MM.1S (cell line): Measurements from ENCODE around the gene GRIK5.
A peak's percentile ranks its signal among the peaks of the same experiment; 100 is the strongest.
"Not testable (repeated sequence)": the region's sequence is repeated elsewhere in the genome, so short reads cannot be mapped to it uniquely, and the experiment has no call there.

Experiments used
- DNase-seq: peaks from one replicate; pipeline ENCODE4 v3.0.0-alpha.2; 2015
- H2AFZ ChIP-seq: fragments of 300-600 bp; sonication (generic); 2 replicates; pipeline ENCODE4 v1.6.0; 2016; ENCODE audit warnings: antibody characterized with exemption, low read length
- H3F3A ChIP-seq: fragments of 300-600 bp; sonication (generic); 2 replicates; pipeline ENCODE4 v1.6.1; 2016; ENCODE audit warnings: mild to moderate bottlenecking, antibody characterized with exemption, low read length, moderate library complexity, mixed read lengths; ENCODE audit not compliant: insufficient read depth
- H3K27ac ChIP-seq: fragments of 300-600 bp; sonication (generic); 2 replicates; pipeline ENCODE4 v1.5.1; 2016; ENCODE audit warnings: mild to moderate bottlenecking, low read length
- H3K27me3 ChIP-seq: fragments of 300-600 bp; sonication (generic); replicated peaks from 2 replicates; pipeline ENCODE4 v1.6.0; 2016; ENCODE audit warnings: low read length; ENCODE audit not compliant: insufficient read depth
- H3K36me3 ChIP-seq: fragments of 300-600 bp; sonication (generic); replicated peaks from 2 replicates; pipeline ENCODE4 v1.6.1; 2016; ENCODE audit warnings: mild to moderate bottlenecking, low read length, mixed read lengths; ENCODE audit not compliant: insufficient read depth
- H3K4me1 ChIP-seq: fragments of 300-600 bp; sonication (generic); 2 replicates; pipeline ENCODE4 v1.6.1; 2016; ENCODE audit warnings: low read length, mixed read lengths
- H3K4me2 ChIP-seq: fragments of 300-600 bp; sonication (generic); 2 replicates; pipeline ENCODE4 v1.6.0; 2016; ENCODE audit warnings: low read depth, low read length
- H3K4me3 ChIP-seq: fragments of 300-600 bp; sonication (generic); 2 replicates; pipeline ENCODE4 v1.5.1; 2016; ENCODE audit warnings: low read length, mixed read lengths
- H3K79me2 ChIP-seq: fragments of 300-600 bp; sonication (generic); 2 replicates; pipeline ENCODE4 v1.6.1; 2016; ENCODE audit warnings: mixed run types, low read length, mixed read lengths
- H3K9ac ChIP-seq: fragments of 300-600 bp; sonication (generic); 2 replicates; pipeline ENCODE4 v1.6.1; 2016; ENCODE audit warnings: low read length, mixed read lengths
- H3K9me2 ChIP-seq: fragments of 300-600 bp; sonication (generic); replicated peaks from 2 replicates; pipeline ENCODE4 v1.6.1; 2016; ENCODE audit warnings: mild to moderate bottlenecking, low read length, mixed read lengths; ENCODE audit not compliant: insufficient read depth
- H3K9me3 ChIP-seq: fragments of 300-600 bp; sonication (generic); replicated peaks from 2 replicates; pipeline ENCODE4 v1.6.1; 2016; ENCODE audit warnings: mild to moderate bottlenecking, low read length, mixed read lengths; ENCODE audit not compliant: insufficient read depth
- H4K20me1 ChIP-seq: fragments of 300-600 bp; sonication (generic); 2 replicates; pipeline ENCODE4 v1.6.1; 2016; ENCODE audit warnings: mild to moderate bottlenecking, low read length, moderate library complexity, mixed read lengths; ENCODE audit not compliant: insufficient read depth
- EZH2 ChIP-seq: fragments of 300-600 bp; sonication (generic); optimal IDR thresholded peaks from 2 replicates; pipeline ENCODE3; 2017; ENCODE audit warnings: low read depth, mild to moderate bottlenecking, antibody characterized with exemption, low read length, mixed read lengths
- EZH2phosphoT487 ChIP-seq: fragments of 300-600 bp; sonication (generic); IDR thresholded peaks from 2 replicates; pipeline ENCODE4 v1.6.1; 2018; ENCODE audit warnings: antibody characterized with exemption, low read length
- TF ChIP-seq, protein P1 (sequence below): fragments of 300-600 bp; sonication (generic); IDR thresholded peaks from 2 replicates; pipeline ENCODE4 v1.5.1; 2016; ENCODE audit warnings: antibody characterized with exemption, low read length, mixed read lengths

Gene GRIK5

DNA sequence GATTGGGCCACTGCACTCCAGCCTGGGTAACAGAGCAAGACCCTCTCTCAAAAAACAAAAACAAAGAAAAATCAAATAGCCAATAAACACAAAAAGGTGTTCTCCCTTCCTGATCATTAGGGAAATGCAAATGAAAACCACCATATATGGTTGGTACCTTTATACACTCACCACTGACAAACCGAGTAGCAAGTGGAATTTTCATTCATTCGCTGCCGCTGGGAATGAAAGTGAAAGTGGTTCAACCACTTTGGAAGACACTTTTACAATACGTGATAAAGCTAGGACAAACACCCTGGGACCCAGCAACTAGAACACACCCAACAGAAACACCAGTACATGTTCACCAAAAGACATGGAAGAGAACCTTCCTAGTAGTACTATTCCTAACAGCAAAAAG, 21.0 kb downstream of the GRIK5 start:
- Histone ChIP-seq H3K4me3 (no peak overlapping the region), H3K4me1 (no peaks in the 10 kb centered on the region; the same call in 1 of the 2 replicates), H3K27me3 (peaks cover 9% of the 10 kb centered on the region; the same call in 1 of the 2 replicates), H3K4me2 (peak overlapping the region; percentile 24; the same call in 1 of the 2 replicates), H3K9me2 (no peaks in the 10 kb centered on the region), H3K9ac (no peak overlapping the region), H3K27ac (no peak overlapping the region), H3K79me2 (no peaks in the 10 kb centered on the region), H3F3A (peaks cover 2% of the 10 kb centered on the region; the same call in 1 of the 2 replicates), H3K36me3 (no peaks in the 10 kb centered on the region), H4K20me1 (no peaks in the 10 kb centered on the region), H2AFZ (no peak overlapping the region), H3K9me3 (no peaks in the 10 kb centered on the region)
- TF ChIP-seq, protein P1, sequence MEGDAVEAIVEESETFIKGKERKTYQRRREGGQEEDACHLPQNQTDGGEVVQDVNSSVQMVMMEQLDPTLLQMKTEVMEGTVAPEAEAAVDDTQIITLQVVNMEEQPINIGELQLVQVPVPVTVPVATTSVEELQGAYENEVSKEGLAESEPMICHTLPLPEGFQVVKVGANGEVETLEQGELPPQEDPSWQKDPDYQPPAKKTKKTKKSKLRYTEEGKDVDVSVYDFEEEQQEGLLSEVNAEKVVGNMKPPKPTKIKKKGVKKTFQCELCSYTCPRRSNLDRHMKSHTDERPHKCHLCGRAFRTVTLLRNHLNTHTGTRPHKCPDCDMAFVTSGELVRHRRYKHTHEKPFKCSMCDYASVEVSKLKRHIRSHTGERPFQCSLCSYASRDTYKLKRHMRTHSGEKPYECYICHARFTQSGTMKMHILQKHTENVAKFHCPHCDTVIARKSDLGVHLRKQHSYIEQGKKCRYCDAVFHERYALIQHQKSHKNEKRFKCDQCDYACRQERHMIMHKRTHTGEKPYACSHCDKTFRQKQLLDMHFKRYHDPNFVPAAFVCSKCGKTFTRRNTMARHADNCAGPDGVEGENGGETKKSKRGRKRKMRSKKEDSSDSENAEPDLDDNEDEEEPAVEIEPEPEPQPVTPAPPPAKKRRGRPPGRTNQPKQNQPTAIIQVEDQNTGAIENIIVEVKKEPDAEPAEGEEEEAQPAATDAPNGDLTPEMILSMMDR = no peak
- TF ChIP-seq EZH2phosphoT487 (no peak), EZH2 (no peak)
- no peak for DNase-seq

DNA sequence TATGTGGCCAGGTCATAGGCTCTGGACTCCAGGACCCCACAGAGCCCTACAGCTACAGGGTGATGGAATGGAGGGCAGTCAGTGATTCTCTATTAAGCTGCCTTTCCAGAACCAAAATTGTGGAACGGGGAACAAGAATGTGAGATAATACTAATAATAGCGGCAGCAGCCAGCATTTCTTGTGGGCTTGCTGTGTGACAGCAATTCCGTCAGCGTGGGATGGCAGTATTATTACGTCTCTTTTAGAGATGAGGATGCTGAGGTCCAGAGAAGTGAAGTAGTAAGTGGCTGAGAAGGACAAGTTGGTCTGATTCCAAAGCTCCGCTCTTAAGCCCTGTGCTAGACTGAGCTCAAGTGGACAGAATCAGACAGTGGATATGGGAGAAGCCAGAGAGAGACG, 24.4 kb downstream of the GRIK5 start:
- no peaks in the 10 kb centered on the region for H3K9me2 ChIP-seq
- no peaks in the 10 kb centered on the region for H4K20me1 ChIP-seq
- H3K4me3 ChIP-seq = no peak overlapping the region
- peaks cover 8% of the 10 kb centered on the region for H3K4me1 ChIP-seq
- no peak overlapping the region for H3K9ac ChIP-seq
- no peaks in the 10 kb centered on the region for H3K9me3 ChIP-seq
- H3K27ac ChIP-seq = no peak overlapping the region
- no peaks in the 10 kb centered on the region for H3K79me2 ChIP-seq
- no peak overlapping the region for H2AFZ ChIP-seq
- H3F3A ChIP-seq = peaks cover 8% of the 10 kb centered on the region
- H3K36me3 ChIP-seq = no peaks in the 10 kb centered on the region
- H3K4me2 ChIP-seq = no peak overlapping the region
- H3K27me3 ChIP-seq = no peaks in the 10 kb centered on the region
- DNase-seq = no peak
- TF ChIP-seq, protein P1 = no peak
- TF ChIP-seq EZH2phosphoT487 (no peak), EZH2 (no peak)

DNA sequence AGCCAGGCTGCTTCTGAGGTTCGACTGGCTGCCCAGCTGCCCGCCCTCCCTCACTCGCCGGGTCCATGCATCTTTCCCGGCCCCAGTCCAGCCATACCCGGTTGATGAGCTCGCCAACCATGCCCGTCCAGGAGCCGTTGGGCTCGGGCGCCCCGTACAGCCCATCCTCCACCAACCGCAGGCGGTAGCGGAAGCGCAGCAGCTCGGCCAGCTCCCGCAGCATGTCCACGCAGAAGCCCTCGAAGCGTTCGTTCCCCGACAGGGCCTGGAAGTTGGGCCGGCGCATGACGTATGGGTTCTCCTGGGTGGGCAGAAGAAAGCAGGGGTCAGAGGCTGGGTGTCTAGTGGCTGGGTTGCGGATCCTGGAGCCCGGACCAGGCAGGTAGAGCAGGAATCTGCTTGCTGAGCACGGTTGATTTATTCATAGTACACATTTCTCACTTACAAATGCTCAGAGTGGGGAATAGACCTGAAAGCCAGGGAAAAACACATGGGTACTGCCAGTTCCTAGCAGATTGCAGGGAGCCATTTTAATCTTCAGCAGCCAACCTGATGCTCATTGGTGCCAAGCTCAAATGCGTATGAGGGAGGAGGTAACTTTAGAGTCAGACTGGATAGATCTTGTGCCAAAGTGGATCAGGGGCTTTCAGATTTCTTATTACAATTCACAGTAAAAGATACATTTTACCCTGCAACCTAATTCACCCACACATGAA, 27.4 kb downstream of the GRIK5 start:
- no peak overlapping the region for H3K4me3 ChIP-seq
- peaks cover 8% of the 10 kb centered on the region for H3F3A ChIP-seq
- H3K27me3 ChIP-seq = no peaks in the 10 kb centered on the region
- no peaks in the 10 kb centered on the region for H4K20me1 ChIP-seq
- TF ChIP-seq EZH2phosphoT487 = no peak
- TF ChIP-seq, protein P1 = no peak
- no peak for TF ChIP-seq EZH2
- H3K4me2 ChIP-seq = peak overlapping the region; percentile 49; the same call in 1 of the 2 replicates
- no peak overlapping the region for H2AFZ ChIP-seq
- H3K9me2 ChIP-seq = no peaks in the 10 kb centered on the region
- H3K36me3 ChIP-seq = no peaks in the 10 kb centered on the region
- no peak for DNase-seq
- H3K27ac ChIP-seq = no peak overlapping the region
- H3K79me2 ChIP-seq = no peaks in the 10 kb centered on the region
- no peak overlapping the region for H3K9ac ChIP-seq
- H3K4me1 ChIP-seq = peaks cover 8% of the 10 kb centered on the region
- no peaks in the 10 kb centered on the region for H3K9me3 ChIP-seq

DNA sequence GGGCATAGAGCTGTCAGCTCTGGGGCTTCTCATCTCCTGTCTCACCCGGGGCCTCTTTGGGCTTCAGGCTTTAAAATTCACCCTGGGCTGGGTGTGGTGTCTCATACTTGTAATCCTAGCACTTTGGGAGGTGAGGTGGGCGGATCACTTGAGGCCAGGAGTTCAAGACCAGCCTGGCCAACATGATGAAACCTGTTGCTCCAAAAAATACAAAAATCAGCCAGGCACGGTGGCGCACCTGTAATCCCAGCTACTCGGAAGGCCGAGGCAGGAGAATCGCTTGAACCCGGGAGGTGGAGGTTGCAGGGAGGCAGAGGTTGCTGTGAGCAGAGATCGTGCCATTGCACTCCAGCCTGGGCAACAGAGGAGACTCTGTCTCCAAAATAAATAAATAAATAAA, 29.5 kb downstream of the GRIK5 start:
- H3F3A ChIP-seq, H3K4me2 ChIP-seq, H3K9me3 ChIP-seq, DNase-seq, H3K4me1 ChIP-seq, H3K79me2 ChIP-seq, H3K27me3 ChIP-seq, H4K20me1 ChIP-seq, H3K27ac ChIP-seq, H2AFZ ChIP-seq, H3K9me2 ChIP-seq, H3K9ac ChIP-seq, H3K4me3 ChIP-seq, H3K36me3 ChIP-seq: not testable (repeated sequence)
